ENCODE measurements around the gene MOB1A. TPM values are rescaled to one million over a fixed set of nuclear protein-coding genes. Genes with fewer than 3 reads are reported as not detected.

The MOB1A gene
- total and polyA plus RNA-seq, 2 of the 13 experiments (the other 11 are each of a cell fraction or from before 2014, with no cell fraction given): 48.2 to 139 TPM

DNA sequence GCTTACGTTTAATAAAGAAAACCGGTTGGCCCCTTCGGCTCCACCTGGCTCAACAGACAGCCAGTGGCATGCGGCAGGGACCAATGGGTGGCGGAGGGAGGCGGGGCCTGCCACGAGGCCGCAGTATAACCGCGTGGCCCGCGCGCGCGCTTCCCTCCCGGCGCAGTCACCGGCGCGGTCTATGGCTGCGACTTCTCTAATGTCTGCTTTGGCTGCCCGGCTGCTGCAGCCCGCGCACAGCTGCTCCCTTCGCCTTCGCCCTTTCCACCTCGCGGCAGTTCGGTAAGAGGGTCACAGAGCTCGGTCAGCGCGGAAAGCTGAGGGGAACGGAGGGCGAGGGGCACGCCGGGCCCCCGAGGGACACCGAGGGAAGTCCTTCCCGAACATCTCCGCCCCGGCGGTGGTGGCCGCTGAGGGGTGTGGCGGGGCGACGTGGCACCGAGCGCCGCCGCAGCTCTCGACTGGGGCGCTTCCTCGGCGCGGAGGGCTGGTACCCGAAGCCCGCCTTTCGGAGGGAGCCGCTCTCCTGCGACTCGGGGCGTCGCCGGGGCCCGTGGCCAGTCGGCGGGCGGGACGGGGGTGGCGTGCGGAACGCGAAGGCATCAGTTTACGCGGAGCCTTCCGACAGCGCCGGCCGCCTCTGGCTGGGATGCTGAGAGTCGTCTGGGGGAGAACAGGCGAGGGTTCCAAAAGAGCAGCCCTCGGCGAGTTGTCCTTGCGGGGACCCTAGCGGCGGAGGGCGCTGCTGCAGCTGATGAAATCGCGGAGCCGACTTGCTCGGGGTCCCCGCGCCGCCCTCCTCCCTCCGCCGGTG, 20.0 kb upstream of the MOB1A start, which contains the start of gene MTHFD2 (continued):
- no peak for TF ChIP-seq ZNF770 (CRISPR knock-in tag; IDR thresholded peaks at IDR 0.05)
- TF ChIP-seq ZNF691 (CRISPR knock-in tag; IDR thresholded peaks at IDR 0.05; ENCODE audit: borderline replicate concordance, low read depth): no peak; the same call in none of the 2 replicates
- TF ChIP-seq ZKSCAN1 (IDR thresholded peaks at IDR 0.05; ENCODE audit: low read length): no peak
- peak; percentile 45; the same call in 1 of the 2 replicates for TF ChIP-seq ELF1 (CRISPR knock-in tag; IDR thresholded peaks at IDR 0.05)
- TF ChIP-seq JDP2 (CRISPR knock-in tag; IDR thresholded peaks at IDR 0.05; ENCODE audit: borderline replicate concordance): no peak
- TF ChIP-seq ATF7-NPFF (CRISPR knock-in tag; IDR thresholded peaks at IDR 0.05; ENCODE audit: low read depth): peak; percentile 90
- TF ChIP-seq ZNF639 (CRISPR knock-in tag; conservative IDR thresholded peaks at IDR 0.05): peak; percentile 51
- peak; percentile 51; the same call in 1 of the 2 replicates for TF ChIP-seq FOXM1 (CRISPR knock-in tag; IDR thresholded peaks at IDR 0.05)
- TF ChIP-seq, protein P1, sequence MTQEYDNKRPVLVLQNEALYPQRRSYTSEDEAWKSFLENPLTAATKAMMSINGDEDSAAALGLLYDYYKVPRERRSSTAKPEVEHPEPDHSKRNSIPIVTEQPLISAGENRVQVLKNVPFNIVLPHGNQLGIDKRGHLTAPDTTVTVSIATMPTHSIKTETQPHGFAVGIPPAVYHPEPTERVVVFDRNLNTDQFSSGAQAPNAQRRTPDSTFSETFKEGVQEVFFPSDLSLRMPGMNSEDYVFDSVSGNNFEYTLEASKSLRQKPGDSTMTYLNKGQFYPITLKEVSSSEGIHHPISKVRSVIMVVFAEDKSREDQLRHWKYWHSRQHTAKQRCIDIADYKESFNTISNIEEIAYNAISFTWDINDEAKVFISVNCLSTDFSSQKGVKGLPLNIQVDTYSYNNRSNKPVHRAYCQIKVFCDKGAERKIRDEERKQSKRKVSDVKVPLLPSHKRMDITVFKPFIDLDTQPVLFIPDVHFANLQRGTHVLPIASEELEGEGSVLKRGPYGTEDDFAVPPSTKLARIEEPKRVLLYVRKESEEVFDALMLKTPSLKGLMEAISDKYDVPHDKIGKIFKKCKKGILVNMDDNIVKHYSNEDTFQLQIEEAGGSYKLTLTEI (CRISPR knock-in tag; conservative IDR thresholded peaks at IDR 0.05): no peak; the same call in 1 of the 2 replicates
- no peak; the same call in 1 of the 2 replicates for TF ChIP-seq GPN1 (CRISPR knock-in tag; IDR thresholded peaks at IDR 0.05; ENCODE audit: borderline replicate concordance)
- TF ChIP-seq KDM5A (IDR thresholded peaks at IDR 0.05; ENCODE audit: borderline replicate concordance, low read length): peak; percentile 12; the same call in 1 of the 2 replicates
- peak; percentile 98 for TF ChIP-seq ZNF232 (CRISPR knock-in tag; IDR thresholded peaks at IDR 0.05; ENCODE audit: borderline replicate concordance)
- peak; percentile 83 for TF ChIP-seq ZNF777 (CRISPR knock-in tag; IDR thresholded peaks at IDR 0.05)
- peak; percentile 100 for TF ChIP-seq MAX (IDR thresholded peaks at IDR 0.05)
- no peak; the same call in 1 of the 2 replicates for TF ChIP-seq ISL2 (CRISPR knock-in tag; IDR thresholded peaks at IDR 0.05)
- peak; percentile 97 for TF ChIP-seq ZNF780A (CRISPR knock-in tag; IDR thresholded peaks at IDR 0.05)
